HCT116 (cell line): ENCODE data around the gene RAET1E.

Source experiments
- CBX3 ChIP-seq: IDR thresholded peaks from 2 replicates; pipeline ENCODE4 v1.6.1; 2012; ENCODE audit warnings: low read depth
- CEBPB ChIP-seq: IDR thresholded peaks from 2 replicates; pipeline ENCODE4 v1.6.1; 2012; ENCODE audit warnings: low read depth
- CTCF ChIP-seq, 3 experiments: fragments of 200-600 bp in 1 of 3; sonication (generic) in 1 of 3; IDR thresholded peaks in 2 of 3; conservative IDR thresholded peaks in 1 of 3; 2 replicates each; pipeline ENCODE4 v1.5.1; 2012 to 2017; ENCODE audit warnings: low read depth in 2 of 3, low read length in 2 of 3, antibody characterized with exemption in 1 of 3, borderline replicate concordance in 1 of 3, control low read depth in 1 of 3, mild to moderate bottlenecking in 1 of 3, mixed read lengths in 1 of 3, mixed run types in 1 of 3, moderate library complexity in 1 of 3; ENCODE audit not compliant: insufficient read depth in 1 of 3
- EGR1 ChIP-seq: IDR thresholded peaks from 2 replicates; pipeline ENCODE4 v1.6.1; 2012; ENCODE audit warnings: low read depth
- EZH2 ChIP-seq: fragments of 200-600 bp; sonication (generic); IDR thresholded peaks from 2 replicates; pipeline ENCODE4 v1.6.1; 2017; ENCODE audit warnings: antibody characterized with exemption, mixed run types
- FOSL1 ChIP-seq: IDR thresholded peaks from 2 replicates; pipeline ENCODE4 v1.6.1; 2012; ENCODE audit warnings: low read depth
- JUND ChIP-seq: IDR thresholded peaks from 2 replicates; pipeline ENCODE4 v1.6.1; 2012
- POLR2A ChIP-seq: IDR thresholded peaks from 2 replicates; pipeline ENCODE4 v1.7.0; 2011; ENCODE audit warnings: borderline replicate concordance; ENCODE audit not compliant: insufficient read depth, insufficient read length; ENCODE audit errors: extremely low read depth
- REST ChIP-seq: IDR thresholded peaks from 2 replicates; pipeline ENCODE4 v1.6.1; 2012; ENCODE audit warnings: low read depth
- ZFX ChIP-seq: fragments of 450-650 bp; IDR thresholded peaks from 2 replicates; pipeline ENCODE4 v1.6.1; 2017
- ZNF274 ChIP-seq: fragments of 200-500 bp; sonication (Bioruptor generic); IDR thresholded peaks from 2 replicates; pipeline ENCODE4 v1.6.1; 2014; ENCODE audit warnings: mild to moderate bottlenecking, low read depth, low read length, inconsistent platforms

DNA sequence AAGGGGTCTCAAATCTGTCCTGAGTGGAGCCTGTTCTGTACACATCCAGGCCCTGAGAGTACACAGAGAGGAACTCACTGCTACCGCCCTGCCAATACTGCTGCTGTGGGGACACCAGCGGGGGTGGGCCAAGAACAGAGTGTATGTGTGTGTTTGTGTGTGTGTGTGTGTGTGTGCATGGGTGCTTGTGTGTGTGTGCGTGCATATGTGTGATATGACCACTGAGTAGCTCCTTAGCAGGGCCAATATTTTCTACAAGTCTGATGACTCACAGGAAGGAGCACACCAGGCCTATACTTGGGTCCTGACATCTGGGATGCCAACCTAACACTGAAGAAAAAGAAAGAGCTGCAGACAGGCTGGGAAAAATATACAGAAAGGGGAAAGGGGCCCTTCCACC lies 1.4 kb downstream of the RAET1E start:
- peak; percentile 34; the same call in 1 of the 2 replicates for TF ChIP-seq JUND
- no peak for TF ChIP-seq CTCF (IDR thresholded peaks at IDR 0.05 in 2 of 3, conservative IDR thresholded peaks at IDR 0.05 in 1 of 3; ENCODE audit: borderline replicate concordance in 1 of 3, insufficient read depth in 1 of 3, low read depth in 2 of 3, low read length in 2 of 3)
- no peak for TF ChIP-seq EZH2
- no peak for TF ChIP-seq CBX3
- TF ChIP-seq CEBPB, result no peak
- no peak for TF ChIP-seq POLR2A
- no peak for TF ChIP-seq REST
- no peak for TF ChIP-seq EGR1
- TF ChIP-seq ZFX, result no peak
- TF ChIP-seq FOSL1, result peak; percentile 33; the same call in 1 of the 2 replicates
- no peak for TF ChIP-seq ZNF274
